Mucosa of descending colon (tissue), 3 donors: ENCODE measurements around the gene PGBD2. TPM values are rescaled to one million over a fixed set of nuclear protein-coding genes. Genes with fewer than 3 reads are reported as not detected.

ENCODE experiments used
- ATAC-seq: fragments of 200-7000 bp; cut with Tn5 transposase; one replicate; pipeline ENCODE4 v1.9.1; 2020; ENCODE audit warnings: mild to moderate bottlenecking, moderate library complexity
- DNase-seq, 3 donors: peaks; one replicate each; pipeline ENCODE4 v3.0.0-alpha.2; 2020
- H3K36me3 ChIP-seq: fragments of 200-600 bp; one replicate; pipeline ENCODE4 v1.8.0; 2021; ENCODE audit warnings: low read depth, mild to moderate bottlenecking
- H3K4me1 ChIP-seq: fragments of 200-600 bp; one replicate; pipeline ENCODE4 v1.8.0; 2021; ENCODE audit warnings: low read depth, mild to moderate bottlenecking
- H3K4me3 ChIP-seq: fragments of 200-600 bp; one replicate; pipeline ENCODE4 v1.8.0; 2021; ENCODE audit warnings: mild to moderate bottlenecking
- H3K9me3 ChIP-seq: fragments of 200-600 bp; one replicate; pipeline ENCODE4 v1.8.0; 2021; ENCODE audit warnings: mild to moderate bottlenecking
- CTCF ChIP-seq: fragments of 200-600 bp; IDR thresholded peaks from one replicate; pipeline ENCODE4 v1.8.0; 2022; ENCODE audit warnings: antibody characterized with exemption, mild to moderate bottlenecking
- intact Hi-C, 2 donors: fragments of 100-400 bp; cut with DNase I in 1 of 2; cut with micrococcal nuclease in 1 of 2; formaldehyde crosslinking; loops; one replicate each; pipeline versions ENCODE4 v1.11.0 to v1.11.1; 2022; cut with DNase I, micrococcal nuclease
- total RNA-seq, 3 donors: library from RNA; stranded (reverse); fragmentation: NEBNext Ultra II Directional in 2 of 3; extraction: Animal tissue kit (Norgen Biotek cat#: 25700) in 2 of 3; gene quantifications; one replicate each; pipeline versions ENCODE4 v1.2.1 to v1.2.4, GENCODE V29; 2021 to 2023
- donor health status: DM: no; HTN: no; CAD: no; lungs with moderate emphysema.
- donor health status: DM: no; HTN: no; CAD: no.
- donor health status: DM: no; HTN: yes; CAD: no.

PGBD2 gene
- total RNA-seq, 3 donors from 2014 or later = 6.6 to 11.7 (median 10.9) TPM

- H3K36me3 ChIP-seq = no peaks in the 10 kb centered on the region
- no peaks in the 10 kb centered on the region for H3K9me3 ChIP-seq
- DNase-seq (no peak), ATAC-seq (no peak)
- no peak overlapping the region for H3K4me3 ChIP-seq
- intact Hi-C loops = no loop called here
- peaks cover 6% of the 10 kb centered on the region for H3K4me1 ChIP-seq
- TF ChIP-seq CTCF = no peak
These were observed 1.4 kb upstream of the PGBD2 start for GRCh38 chr1:248904437-248905216.

GRCh38 chr1:248905662-248906008, 400 bp upstream of the PGBD2 start:
- Histone ChIP-seq H3K36me3 (no peaks in the 10 kb centered on the region), H3K4me1 (peaks cover 6% of the 10 kb centered on the region), H3K9me3 (no peaks in the 10 kb centered on the region), H3K4me3 (peak overlapping the region; percentile 29)
- intact Hi-C loops = no loop called here
- DNase-seq (no peak), ATAC-seq (no peak)
- TF ChIP-seq CTCF = no peak

GRCh38 chr1:248906753-248907661, 972 bp downstream of the PGBD2 start:
- no peak for TF ChIP-seq CTCF
- Histone ChIP-seq H3K9me3 (no peaks in the 10 kb centered on the region), H3K4me3 (no peak overlapping the region), H3K4me1 (peaks cover 6% of the 10 kb centered on the region), H3K36me3 (no peaks in the 10 kb centered on the region)
- intact Hi-C loops = no loop called here
- no peak for DNase-seq
- peak; percentile 0 for ATAC-seq

GRCh38 chr1:248910761-248911160, 4.7 kb downstream of the PGBD2 start:
- H3K9me3 ChIP-seq = no peaks in the 10 kb centered on the region
- ATAC-seq = no peak
- H3K4me1 ChIP-seq = peaks cover 6% of the 10 kb centered on the region
- no peak for TF ChIP-seq CTCF
- DNase-seq = no peak
- H3K4me3 ChIP-seq = no peak overlapping the region
- no peaks in the 10 kb centered on the region for H3K36me3 ChIP-seq
- intact Hi-C loops = no loop called here

GRCh38 chr1:248913933-248914332, 7.9 kb downstream of the PGBD2 start:
- intact Hi-C loops = no loop called here
- TF ChIP-seq CTCF = no peak
- Histone ChIP-seq H3K36me3 (peaks cover 13% of the 10 kb centered on the region), H3K4me3 (no peak overlapping the region), H3K4me1 (no peaks in the 10 kb centered on the region), H3K9me3 (no peaks in the 10 kb centered on the region)
- ATAC-seq (peak; percentile 30), DNase-seq (no peak)
